Right cardiac atrium (tissue), 5 donors: ENCODE data around the gene CD52. TPM values are rescaled to one million over a fixed set of nuclear protein-coding genes. Genes with fewer than 3 reads are reported as not detected.

Experiments used
- polyA plus RNA-seq: library from polyadenylated mRNA; stranded (reverse); fragments of 200-250 nt; gene quantifications from one replicate; pipeline ENCODE4 v1.2.3, GENCODE V29; 2013
- total RNA-seq, 4 donors: library from RNA; stranded (reverse); fragmentation: NEBNext Ultra II Directional; extraction: Animal tissue kit (Norgen Biotek cat#: 25700); gene quantifications; one replicate each; pipeline ENCODE4 v1.2.1, GENCODE V29; 2021
- donor health status: healthy with polysubstance abuse.
- donor health status: DM: no; HTN: yes; CAD: no.
- donor health status: DM: no; HTN: no; CAD: no.
- donor health status: DM: no; HTN: yes; CAD: no; lungs with severe emphysema.
- donor health status: DM: yes; HTN: yes; CAD: no.

The CD52 gene
- total and polyA plus RNA-seq, 5 donors: 1.8 to 5.7 (median 4.5) TPM

Other genes with a start within 250 kb of the CD52 start
- 1 to 10 TPM; 3.7 to 5.2 (median 4.5) TPM for gene PDIK1L, start 206.1 kb upstream of the CD52 start, total RNA-seq
- 1.1 TPM for gene PDIK1L, start 206.1 kb upstream of the CD52 start, polyA plus RNA-seq
- 1 to 10 TPM; 1.9 to 2.7 (median 2.5) TPM for gene FAM110D, start 158.9 kb upstream of the CD52 start, total RNA-seq
- gene FAM110D, start 158.9 kb upstream of the CD52 start, polyA plus RNA-seq: 4.2 TPM
- gene C1orf232, start 149.0 kb upstream of the CD52 start, total RNA-seq: not detected
- not detected for gene C1orf232, start 149.0 kb upstream of the CD52 start, polyA plus RNA-seq
- gene ZNF593, start 148.1 kb upstream of the CD52 start, total RNA-seq: 10 to 100 TPM; 14.4 to 24.2 (median 20.5) TPM
- gene ZNF593, start 148.1 kb upstream of the CD52 start, polyA plus RNA-seq: 31.9 TPM
- gene ZNF593OS, start 146.1 kb upstream of the CD52 start, total RNA-seq: not detected
- 0.18 TPM for gene ZNF593OS, start 146.1 kb upstream of the CD52 start, polyA plus RNA-seq
- gene CNKSR1, start 140.5 kb upstream of the CD52 start, total RNA-seq: 1 to 10 TPM in 3 of 4 donors, under 1 TPM in 1; 0.62 to 1.8 (median 1.4) TPM
- gene CNKSR1, start 140.5 kb upstream of the CD52 start, polyA plus RNA-seq: 0.86 TPM
- not detected for gene CATSPER4, start 127.4 kb upstream of the CD52 start, total RNA-seq
- gene CATSPER4, start 127.4 kb upstream of the CD52 start, polyA plus RNA-seq: not detected
- gene CEP85, start 83.8 kb upstream of the CD52 start, total RNA-seq: 10 to 100 TPM; 18.9 to 56.2 (median 32.9) TPM
- 20.7 TPM for gene CEP85, start 83.8 kb upstream of the CD52 start, polyA plus RNA-seq
- 10 to 100 TPM; 28.9 to 71.3 (median 51.1) TPM for gene SH3BGRL3, start 37.9 kb upstream of the CD52 start, total RNA-seq
- 41.9 TPM for gene SH3BGRL3, start 37.9 kb upstream of the CD52 start, polyA plus RNA-seq
- 10 to 100 TPM; 13.7 to 18.5 (median 16.0) TPM for gene UBXN11, start 11.3 kb upstream of the CD52 start, total RNA-seq
- 13.3 TPM for gene UBXN11, start 11.3 kb upstream of the CD52 start, polyA plus RNA-seq
- not detected for gene CRYBG2, start 36.2 kb downstream of the CD52 start, total RNA-seq
- not detected for gene CRYBG2, start 36.2 kb downstream of the CD52 start, polyA plus RNA-seq
- under 1 TPM in 1 of 4 donors, not detected in 3; 0.23 TPM for gene ZNF683, start 54.8 kb downstream of the CD52 start, total RNA-seq
- not detected for gene ZNF683, start 54.8 kb downstream of the CD52 start, polyA plus RNA-seq
- gene LIN28A, start 92.9 kb downstream of the CD52 start, total RNA-seq: not detected
- gene LIN28A, start 92.9 kb downstream of the CD52 start, polyA plus RNA-seq: not detected
- gene DHDDS, start 114.4 kb downstream of the CD52 start, total RNA-seq: 10 to 100 TPM; 27.0 to 34.0 (median 30.0) TPM
- 21.5 TPM for gene DHDDS, start 114.4 kb downstream of the CD52 start, polyA plus RNA-seq
- gene HMGN2, start 154.5 kb downstream of the CD52 start, total RNA-seq: 100 to 1,000 TPM; 125 to 176 (median 136) TPM
- gene HMGN2, start 154.5 kb downstream of the CD52 start, polyA plus RNA-seq: 152 TPM
- gene RPS6KA1, start 211.8 kb downstream of the CD52 start, total RNA-seq: 1 to 10 TPM; 2.7 to 7.0 (median 5.6) TPM
- gene RPS6KA1, start 211.8 kb downstream of the CD52 start, polyA plus RNA-seq: 2.0 TPM